Coronary artery (tissue), 2 donors: Measurements from ENCODE around the gene TSPAN3.

Source experiments
- DNase-seq: peaks from one replicate; pipeline ENCODE4 v3.0.0-alpha.2; 2017; ENCODE audit warnings: low spot score
- H3K27ac ChIP-seq, 2 donors: fragments of 200-600 bp; sonication (generic); one replicate each; pipeline ENCODE4 v1.5.1; 2016 to 2019
- H3K4me3 ChIP-seq: fragments of 200-600 bp; sonication (generic); 2 replicates; pipeline ENCODE4 v1.5.1; 2016; ENCODE audit warnings: mild to moderate bottlenecking, moderate library complexity
- CTCF ChIP-seq: fragments of 200-600 bp; sonication (generic); IDR thresholded peaks from one replicate; pipeline ENCODE4 v1.5.1; 2019; ENCODE audit warnings: antibody characterized with exemption

TSPAN3 gene

GRCh38 chr15:77002954-77003912, 67.7 kb downstream of the TSPAN3 start:
- TF ChIP-seq CTCF = no peak
- no peak for DNase-seq
- H3K4me3 ChIP-seq = no peak overlapping the region
- H3K27ac ChIP-seq = peak overlapping the region in 1 of 2 donors; percentile 73

- TF ChIP-seq CTCF = no peak
- DNase-seq = no peak
- Histone ChIP-seq H3K4me3 (no peak overlapping the region), H3K27ac (peak overlapping the region in 1 of 2 donors; percentile 73)
Measured at GRCh38 chr15:77002436-77002835, 68.5 kb downstream of the TSPAN3 start.

GRCh38 chr15:77001966-77002365, 68.9 kb downstream of the TSPAN3 start:
- Histone ChIP-seq H3K27ac (no peak overlapping the region), H3K4me3 (no peak overlapping the region)
- no peak for TF ChIP-seq CTCF
- DNase-seq = no peak

GRCh38 chr15:77001351-77001750, 69.6 kb downstream of the TSPAN3 start:
- no peak overlapping the region for H3K27ac ChIP-seq
- no peak overlapping the region for H3K4me3 ChIP-seq
- no peak for DNase-seq
- TF ChIP-seq CTCF = no peak

- H3K4me3 ChIP-seq = no peak overlapping the region
- no peak overlapping the region for H3K27ac ChIP-seq
- TF ChIP-seq CTCF = no peak
- DNase-seq = no peak
Measured at GRCh38 chr15:76999996-77000395, 70.9 kb downstream of the TSPAN3 start.

GRCh38 chr15:76998663-76999285, 72.1 kb downstream of the TSPAN3 start:
- H3K4me3 ChIP-seq = no peak overlapping the region
- no peak for TF ChIP-seq CTCF
- no peak overlapping the region for H3K27ac ChIP-seq
- no peak for DNase-seq
